GM18907 (cell line): ENCODE data around the gene BLM.
"Not testable (repeated sequence)": the region's sequence is repeated elsewhere in the genome, so short reads cannot be mapped to it uniquely, and the experiment has no call there.

Experiments used
- ATAC-seq: cut with Tn5 transposase; IDR thresholded peaks from one replicate; pipeline ENCODE4 v1.9.1; 2021; ENCODE audit warnings: mild to moderate bottlenecking, moderate library complexity; ENCODE audit not compliant: unreplicated experiment

Gene BLM

DNA sequence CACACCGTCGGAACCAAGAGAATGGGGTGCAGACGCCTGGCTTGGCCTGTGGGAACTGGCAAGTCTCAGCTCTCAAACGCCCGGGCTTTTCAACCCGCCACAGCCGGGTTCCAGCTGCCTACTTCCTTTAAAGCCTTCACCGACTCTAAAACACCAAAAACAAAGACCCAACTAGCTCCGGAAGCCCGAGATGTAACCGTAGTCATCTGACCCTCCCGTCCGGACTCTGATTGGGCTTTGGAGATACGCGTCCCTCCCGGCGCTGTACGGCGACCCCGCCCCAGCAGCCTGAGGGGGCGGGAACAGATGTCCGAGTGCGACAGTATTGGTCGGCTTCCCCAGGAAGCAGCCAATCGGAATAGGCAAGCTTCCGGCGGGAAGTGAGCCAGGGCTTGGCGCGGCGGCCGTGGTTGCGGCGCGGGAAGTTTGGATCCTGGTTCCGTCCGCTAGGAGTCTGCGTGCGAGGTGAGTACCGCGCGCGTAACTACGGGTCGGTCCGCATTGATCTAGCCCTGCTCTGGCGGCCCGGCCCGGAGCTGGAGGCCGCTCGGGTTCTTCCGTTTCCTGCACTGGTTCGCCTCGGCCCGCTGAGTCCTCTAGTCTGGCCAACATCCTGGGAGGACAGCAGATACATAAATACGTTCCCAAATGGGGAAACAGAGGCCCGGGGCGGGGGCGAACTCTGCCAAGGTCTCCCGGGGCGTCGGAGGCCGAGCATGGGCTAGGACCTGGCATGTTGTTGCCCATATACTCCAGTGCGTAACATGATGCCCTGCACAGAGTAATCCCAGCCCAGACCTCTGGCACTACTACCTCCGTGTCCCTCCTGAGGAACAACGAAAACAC lies at the start of gene BLM:
TSS of gene BLM (plus strand) at position 371 of the 846 bp plus-strand sequence. CDS start 30,047 bp downstream, outside the sequence.
- ATAC-seq = peak; percentile 98

DNA sequence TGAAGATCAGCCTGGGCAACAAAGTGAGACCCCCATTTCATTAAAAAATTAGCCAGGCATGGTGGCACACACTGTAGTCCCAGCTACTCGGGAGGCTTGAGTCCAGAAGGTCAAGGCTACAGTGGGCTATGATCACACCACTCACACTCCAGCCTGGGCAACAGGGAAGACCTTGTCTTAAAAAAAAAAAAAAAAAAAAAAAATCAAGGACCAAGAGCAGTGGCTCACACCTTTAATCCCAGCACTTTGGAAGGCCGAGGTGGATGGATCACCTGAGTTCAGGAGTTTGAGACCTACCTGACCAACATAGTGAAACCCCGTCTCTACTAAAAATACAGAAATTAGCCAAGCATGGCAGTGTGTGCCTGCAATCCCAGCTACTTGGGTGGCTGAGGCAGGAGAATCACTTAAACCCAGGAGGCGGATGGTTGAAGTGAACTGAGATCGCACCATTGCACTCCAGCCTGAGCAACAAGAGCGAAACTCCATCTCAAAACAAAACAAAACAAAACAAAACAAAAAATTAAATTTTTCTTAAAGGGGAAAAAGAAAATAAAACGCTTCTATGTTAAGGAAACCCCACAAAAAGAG lies 49.3 kb upstream of the BLM start:
- ATAC-seq = not testable (repeated sequence)

DNA sequence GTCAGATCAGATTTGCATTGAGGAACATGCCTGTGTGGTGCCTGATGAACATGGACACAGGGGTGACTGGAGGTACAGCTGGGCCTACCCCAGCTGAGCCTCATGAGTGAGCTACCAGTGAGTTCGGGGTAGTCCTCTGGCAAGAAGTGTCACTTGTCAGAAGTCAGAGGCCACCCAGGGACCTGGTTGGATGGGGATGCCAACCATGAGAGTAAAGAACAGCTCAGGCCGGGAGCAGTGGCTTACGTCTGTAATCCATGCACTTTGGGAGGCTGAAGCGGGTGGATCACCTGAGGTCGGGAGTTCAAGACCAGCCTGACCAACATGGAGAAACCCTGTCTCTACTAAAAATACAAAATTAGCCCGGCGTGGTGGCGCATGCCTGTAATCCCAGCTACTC lies 46.5 kb upstream of the BLM start:
- ATAC-seq = not testable (repeated sequence)

DNA sequence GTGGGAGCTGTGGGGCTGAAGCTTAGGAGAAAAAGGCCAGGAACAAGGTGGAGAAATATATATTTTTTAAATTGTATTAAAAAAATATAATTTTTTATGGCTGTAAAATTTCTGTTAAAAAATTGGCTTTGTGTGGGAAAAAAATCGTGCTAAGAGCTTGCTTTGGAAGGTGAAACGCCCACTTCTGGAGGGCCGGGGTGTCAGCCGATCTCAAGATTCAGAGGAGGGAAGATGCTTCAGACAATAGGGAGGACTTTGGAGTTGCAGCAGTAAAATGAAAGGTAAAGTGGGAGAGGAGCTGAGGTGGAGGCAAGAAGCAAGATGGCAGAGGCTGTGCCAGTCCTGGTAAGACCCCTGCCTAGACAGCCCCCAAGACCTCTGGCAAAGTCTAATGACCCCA lies 45.9 kb upstream of the BLM start:
- ATAC-seq = no peak

DNA sequence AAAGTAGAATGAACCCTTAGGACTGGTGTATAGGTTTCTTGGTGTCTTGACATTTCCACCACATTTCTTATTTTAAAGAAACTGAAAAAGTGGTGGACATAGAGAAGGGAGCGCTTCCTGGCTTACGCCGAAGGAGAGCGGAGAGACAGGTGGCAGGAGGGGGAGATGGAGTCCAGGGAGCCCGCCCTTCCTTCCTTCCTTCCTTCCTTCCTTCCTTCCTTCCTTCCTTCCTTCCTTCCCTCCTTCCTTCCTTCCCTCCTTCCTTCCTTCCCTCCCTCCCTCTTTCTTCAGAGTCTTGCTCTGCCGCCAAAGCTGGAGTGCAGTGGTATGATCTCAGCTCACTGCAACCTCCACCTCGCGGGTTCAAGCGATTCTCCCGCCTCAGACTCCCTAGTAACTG lies 43.8 kb upstream of the BLM start:
- ATAC-seq = not testable (repeated sequence)

DNA sequence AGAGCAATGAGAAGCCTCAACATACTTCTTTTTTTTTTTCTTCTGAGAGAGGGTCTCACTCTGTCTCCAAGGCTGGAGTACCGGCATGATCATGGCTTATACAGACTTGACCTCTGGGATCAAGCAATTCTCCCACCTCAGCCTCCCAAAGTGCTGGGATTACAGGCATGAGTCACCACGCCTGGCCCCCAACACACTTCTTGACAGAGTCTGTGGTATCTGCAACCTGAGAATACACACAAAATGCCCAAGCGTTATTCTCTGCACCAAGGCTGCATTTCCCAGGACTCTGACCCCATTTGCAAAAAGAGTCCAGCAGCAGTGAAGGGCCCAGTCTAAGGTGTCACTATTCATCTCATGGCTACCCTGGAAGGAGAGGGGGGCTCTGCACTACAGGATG lies 42.7 kb upstream of the BLM start:
- no peak for ATAC-seq

DNA sequence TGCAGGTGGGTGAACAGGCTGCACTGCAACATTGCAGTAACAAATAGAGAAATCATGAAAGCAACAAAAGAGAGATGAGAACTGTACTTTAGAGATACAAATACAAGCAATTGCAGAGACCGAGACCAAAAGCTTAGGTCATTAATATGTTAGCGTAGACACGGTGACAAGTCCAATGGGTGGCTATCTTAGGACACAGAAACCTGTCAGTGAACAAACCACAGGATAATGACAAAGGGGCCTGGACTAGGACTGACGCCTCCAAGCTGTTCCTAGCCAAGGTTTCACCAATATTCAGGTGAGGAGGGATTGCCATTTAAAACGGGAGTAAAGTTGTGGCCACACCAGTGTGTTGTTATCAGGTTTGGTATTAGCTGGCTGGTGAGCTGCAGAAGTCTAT lies 41.7 kb upstream of the BLM start:
- ATAC-seq = no peak

DNA sequence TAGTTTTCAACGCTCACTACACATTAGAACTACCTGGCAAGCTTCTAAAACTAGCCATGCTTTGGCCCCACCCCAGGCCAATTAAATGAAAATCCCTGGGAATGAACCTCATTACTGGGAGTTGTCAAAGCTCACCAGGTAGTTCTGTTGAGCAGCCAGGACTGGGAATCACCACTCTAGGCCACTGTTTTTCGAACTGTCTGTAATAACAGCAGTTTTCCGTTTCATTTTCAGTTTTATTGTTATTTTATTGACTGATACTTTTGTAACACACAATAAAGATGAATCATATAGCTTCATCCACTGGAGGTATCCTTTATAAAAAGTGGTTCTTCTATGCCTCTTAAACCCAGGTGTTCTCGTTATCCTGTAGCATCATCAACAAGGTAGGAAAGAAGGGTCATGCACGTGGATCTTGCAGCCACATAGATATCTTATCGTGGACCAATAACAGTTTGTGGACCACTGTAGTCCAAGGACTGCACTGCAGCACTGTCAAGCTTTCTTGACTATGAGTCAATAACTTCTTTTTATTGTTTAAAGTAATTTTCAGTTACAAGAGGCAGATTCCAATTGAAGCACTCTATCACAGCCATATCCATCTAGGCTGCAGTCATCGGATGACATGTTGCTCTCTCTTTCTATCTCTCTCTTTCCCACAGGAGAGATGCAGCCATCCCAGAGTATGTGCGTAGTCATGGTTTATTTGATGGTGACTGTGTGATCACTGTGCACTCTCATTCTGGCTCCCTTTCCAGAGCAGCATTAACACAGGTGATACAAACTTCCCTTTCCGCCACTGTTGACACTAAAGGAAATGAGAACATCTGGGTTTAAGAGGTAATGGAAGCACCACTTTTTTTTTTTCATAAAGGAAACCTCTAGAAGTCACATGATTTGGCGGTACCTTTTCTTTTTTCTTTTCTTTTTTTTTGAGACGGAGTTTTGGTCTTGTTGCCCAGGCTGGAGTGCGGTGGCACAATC lies 39.0 kb upstream of the BLM start:
- no peak for ATAC-seq

DNA sequence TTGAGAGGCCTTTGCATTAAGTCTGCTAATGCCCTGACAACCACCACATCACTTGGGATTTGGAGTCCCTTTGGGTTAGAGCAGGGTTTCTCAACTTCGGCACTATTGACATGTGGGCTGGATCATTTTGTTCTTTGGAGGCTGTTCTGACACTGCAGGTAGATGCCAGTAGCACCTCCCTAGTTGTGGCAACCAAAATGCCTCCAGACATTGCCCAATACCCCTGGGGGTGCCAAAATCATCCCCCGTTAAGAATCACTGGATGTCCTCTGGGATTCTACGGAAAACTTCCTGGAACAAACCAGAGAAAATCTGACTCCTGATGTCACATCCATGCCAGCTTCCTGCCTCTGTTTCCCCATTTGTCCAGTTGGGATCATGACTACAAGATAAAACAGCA lies 37.2 kb upstream of the BLM start:
- ATAC-seq = no peak

DNA sequence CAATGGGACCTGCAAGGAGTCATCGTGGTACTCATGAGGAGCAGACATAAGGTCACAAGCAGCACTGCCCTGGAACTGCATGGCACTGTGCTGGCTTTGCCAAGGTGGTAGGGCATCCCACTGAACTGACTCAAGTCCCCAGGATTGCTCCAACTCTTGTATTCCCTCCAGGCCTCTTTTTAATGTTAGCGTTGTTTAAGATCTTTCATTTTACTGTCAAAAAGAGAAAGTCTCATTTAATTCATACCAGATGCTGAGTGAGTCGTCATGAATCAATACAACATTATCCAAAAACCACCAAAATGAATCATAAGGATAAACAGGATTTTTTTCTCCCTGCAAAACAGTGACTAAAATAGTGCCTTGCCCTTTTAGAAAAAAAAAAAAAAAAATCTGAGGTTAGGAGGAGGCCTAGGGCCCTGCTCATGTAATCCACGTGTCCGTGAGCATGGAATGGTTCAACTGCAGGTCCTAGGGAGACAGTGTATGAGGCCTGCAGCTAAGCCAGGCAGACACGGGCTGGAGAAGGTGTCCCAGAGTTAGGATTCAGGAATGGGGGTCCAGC lies 36.7 kb upstream of the BLM start:
- ATAC-seq = no peak

DNA sequence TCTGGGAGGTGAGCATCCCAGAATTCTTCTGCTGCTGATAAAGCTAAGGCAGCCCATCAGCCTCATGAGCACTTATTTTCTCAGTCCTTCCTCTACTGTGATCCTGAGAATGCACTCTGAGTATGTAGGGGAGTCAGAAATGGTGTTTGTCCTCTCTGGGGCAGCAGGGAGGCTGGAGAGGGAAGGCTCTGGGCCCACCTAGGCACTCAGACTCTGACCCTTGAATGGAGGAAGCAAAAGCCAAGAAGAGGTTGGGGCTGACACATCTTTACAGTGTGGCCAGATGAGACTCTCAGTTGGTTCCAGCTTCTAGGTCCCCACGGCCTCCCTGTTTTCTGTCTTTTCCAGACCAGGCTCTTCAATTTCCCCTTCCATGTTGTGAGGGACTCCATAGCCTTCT lies 36.1 kb upstream of the BLM start:
- ATAC-seq = no peak

DNA sequence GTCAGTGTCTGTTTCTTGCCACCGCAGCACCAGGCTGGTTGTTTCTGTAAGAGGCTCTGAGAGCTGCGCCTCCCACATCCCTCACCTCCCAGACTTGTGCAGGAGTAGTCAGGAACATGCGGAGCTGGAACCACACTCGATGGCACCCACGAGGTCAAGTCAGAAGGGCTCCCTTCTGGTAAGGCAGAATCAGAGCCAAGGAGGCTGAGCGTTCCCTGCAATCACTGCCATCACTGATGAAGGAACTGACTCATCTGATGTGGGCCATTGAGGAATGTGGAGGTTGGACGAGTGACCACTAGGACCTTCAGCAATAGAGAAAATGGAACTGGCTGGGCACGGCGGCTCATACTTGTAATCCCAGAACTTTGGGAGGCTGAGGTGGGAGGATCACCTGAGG lies 35.7 kb upstream of the BLM start:
- no peak for ATAC-seq

DNA sequence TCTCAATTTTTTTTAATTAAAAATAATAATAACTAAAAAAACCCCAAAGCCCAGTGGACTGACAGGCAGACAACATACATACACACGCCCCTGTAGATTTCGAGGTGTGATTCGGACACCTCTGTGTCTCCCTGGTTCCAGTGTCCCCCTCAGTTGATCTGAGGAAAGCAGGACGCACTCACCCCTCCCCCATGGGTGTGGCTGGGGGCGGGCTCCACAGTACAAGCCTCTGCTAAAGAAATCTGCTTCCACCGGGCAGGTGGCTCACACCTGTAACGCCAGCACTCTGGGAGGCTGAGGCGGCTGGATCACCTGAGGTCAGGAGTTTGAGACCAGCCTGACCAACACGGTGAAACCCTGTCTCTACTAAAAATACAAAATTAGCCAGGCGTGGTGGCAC lies 33.8 kb upstream of the BLM start:
- no peak for ATAC-seq

DNA sequence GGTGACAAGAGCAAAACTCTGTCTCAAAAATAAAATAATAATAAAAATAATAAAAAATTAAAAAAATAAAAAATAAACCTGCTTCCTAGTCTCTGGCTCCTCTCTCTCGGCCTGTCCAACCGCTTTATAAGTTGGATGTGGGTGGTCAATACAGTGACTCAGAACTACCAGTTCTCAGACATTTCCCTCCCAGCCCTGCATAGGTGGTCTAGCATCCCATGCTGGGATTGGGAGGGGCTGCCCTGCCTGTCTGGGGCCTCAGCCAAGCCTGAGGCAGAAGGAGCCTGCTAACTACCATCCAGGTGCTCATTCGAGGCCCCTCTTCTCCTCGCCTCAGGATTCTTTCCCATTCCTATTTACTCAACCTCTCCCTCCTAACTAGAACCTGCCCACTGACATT lies 33.3 kb upstream of the BLM start:
- no peak for ATAC-seq

DNA sequence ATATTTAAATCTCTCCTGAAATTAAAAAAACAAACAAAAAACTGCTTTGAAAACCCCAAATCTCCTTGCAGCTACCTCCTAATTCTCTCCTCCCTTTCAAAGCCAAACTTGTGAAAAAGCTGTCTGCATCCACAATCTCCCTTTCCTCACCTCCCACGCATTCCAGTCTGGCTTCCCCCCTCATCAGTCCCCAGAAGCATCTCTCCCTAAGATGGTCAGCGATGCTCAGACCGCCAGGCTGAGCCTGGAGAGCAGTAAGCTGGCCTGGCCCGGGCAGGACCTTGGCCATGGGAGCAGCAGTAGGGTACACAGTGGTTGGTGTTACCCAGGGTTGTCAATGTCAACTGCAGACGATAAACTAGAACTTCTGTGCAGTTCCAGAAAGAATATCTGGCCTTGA lies 32.9 kb upstream of the BLM start:
- ATAC-seq = no peak

DNA sequence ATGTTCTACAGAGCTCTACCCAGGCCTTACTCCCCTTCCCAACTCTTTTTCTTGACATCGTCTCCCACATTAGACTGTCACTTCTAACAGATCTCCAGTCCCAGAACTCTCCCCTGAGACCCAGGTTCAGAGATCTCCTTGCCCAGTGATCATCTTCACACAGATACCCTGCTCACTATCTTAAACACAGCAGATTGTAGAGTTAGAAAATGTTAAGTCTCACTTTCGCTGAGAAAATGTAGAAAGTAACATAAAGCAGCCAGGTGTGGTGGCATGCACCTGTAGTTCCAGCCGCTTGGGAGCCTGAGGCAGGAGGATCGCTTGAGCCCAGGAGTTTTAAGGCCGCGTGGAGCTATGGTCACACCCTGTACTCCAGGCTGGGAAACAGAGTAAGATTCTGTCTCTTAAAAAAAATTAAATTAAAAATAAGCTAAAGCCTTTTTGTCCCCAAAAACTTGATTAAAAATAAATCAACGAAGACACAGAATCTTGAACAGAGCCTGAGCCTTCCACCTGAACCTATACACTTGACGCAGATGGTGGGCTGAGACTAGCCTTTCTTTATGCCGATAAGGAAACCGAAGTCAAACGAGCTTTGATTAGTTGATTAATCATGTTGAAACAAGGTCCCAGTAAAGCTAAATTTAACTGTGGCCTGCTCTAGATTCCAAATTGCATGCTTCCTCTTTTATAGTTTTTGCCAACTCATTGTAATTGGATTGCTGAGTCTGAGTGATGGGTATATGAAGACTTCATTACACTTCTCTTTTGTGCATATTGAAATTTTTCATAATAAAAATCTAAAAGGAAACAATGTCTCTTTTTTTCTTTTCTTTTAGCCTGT lies 31.3 kb upstream of the BLM start:
- ATAC-seq = peak; percentile 32

DNA sequence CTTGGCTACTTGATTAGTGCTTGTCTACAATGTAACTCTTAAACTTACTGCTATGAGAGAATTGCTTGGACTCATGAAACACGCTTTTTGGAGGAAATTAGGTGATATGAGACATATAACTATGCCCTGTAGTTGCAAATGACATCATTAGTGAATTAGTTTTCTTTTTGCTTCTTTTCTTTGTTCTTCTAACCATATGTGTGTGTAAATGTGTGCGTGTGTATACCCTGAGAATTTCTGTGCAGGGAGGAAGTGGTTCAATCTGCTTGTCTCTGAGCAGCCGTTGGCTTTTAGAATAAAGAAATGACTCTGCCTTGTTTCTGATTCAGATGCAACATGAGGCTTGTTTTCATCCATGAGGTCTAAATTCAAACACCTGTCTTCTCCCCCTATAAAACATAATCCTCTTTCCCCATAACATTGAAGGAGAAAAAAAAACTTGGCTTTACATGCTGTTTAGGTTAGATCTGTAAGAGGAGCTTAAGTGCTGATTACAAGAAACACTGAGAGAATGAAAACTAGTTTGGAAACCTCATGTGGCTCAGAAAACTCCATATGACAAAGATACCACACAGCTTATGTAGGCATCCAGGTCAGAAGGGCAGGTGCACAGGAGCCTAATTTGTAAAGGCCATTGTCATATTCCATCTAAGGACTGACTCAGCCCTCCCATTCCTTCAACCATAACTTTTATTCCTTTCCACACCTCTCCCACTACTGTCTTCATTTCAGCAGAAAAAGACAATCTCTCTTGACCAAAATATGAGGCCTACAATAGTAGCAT lies 30.5 kb upstream of the BLM start:
- peak; percentile 84 for ATAC-seq

DNA sequence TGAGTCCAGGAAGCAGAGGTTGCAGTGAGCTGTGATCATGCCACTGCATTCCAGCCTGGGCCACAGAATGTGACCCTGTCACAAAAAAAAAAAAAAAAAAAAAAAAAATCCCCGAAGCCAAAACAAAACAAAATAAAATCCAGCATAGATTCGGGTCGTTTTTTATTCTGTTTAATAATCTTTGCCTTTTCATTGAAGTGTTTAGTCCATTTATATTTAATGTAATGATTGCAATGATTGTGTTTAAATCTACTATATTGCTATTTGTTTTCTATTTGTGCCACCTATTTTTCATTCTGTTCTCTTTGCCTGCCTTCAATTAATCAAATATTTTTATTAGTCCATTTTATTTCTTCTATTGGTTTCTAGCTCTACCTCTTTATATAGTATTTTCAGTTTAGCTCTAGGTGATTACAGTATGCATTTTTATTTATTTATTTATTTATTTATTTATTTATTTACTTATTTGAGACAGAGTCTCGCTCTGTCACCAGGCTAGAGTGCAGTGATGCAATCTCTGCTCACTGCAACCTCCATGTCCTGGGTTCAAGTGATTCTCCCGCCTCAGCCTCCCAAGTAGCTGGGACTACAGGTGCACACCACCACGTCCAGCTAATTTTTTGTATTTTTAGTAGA lies 27.7 kb upstream of the BLM start:
- not testable (repeated sequence) for ATAC-seq

DNA sequence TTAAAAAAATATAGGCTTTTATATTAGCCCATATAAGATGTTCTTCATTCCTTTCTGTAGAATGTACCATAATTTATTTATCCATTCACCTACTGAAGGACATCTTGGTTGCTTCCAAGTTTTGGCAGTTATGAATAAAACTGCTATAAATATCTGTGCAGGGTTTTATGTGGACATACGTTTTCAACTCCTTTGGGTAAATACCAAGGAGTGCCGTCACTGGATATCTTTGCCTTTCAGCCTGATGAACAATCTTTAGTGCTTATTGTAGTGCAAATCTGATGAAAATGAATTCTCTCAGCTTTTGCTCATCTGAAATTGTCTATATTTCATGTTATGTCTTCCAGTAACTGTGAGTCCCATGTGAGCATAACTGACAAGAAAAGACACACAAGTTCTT lies 26.6 kb upstream of the BLM start:
- ATAC-seq = no peak
